Activated CD8-positive, alpha-beta T cell treated with anti-CD3 and anti-CD28 coated beads for 36 hours (primary cell): ENCODE measurements around the gene DUSP16. TPM values are rescaled to one million over a fixed set of nuclear protein-coding genes. Genes with fewer than 3 reads are reported as not detected.

Source experiments
- ATAC-seq: fragments of 200-7000 bp; cut with Tn5 transposase; one replicate; pipeline ENCODE4 v1.10.0; 2021; ENCODE audit warnings: mild to moderate bottlenecking, moderate library complexity
- CTCF ChIA-PET: fragments of 350-600 bp; sonication (Branson Sonifier 250); formaldehyde crosslinking; loops from one replicate; lab custom pipeline; 2021; ENCODE audit warnings: antibody characterized with exemption; lab: Charles Lee
- POLR2A ChIA-PET: fragments of 350-600 bp; sonication (Branson Sonifier 250); formaldehyde crosslinking; loops from one replicate; lab custom pipeline; 2021; ENCODE audit warnings: antibody characterized with exemption; lab: Charles Lee
- DNase-seq: peaks from one replicate; pipeline ENCODE4 v3.0.0-alpha.2; 2020
- H3K27ac Mint-ChIP-seq: one replicate; pipeline ENCODE4 v1.8.0; 2021; ENCODE audit warnings: mild to moderate bottlenecking, mixed read lengths
- H3K27me3 Mint-ChIP-seq: one replicate; pipeline ENCODE4 v1.8.0; 2021; ENCODE audit warnings: mixed read lengths
- H3K36me3 Mint-ChIP-seq: one replicate; pipeline ENCODE4 v1.8.0; 2021; ENCODE audit warnings: low read depth, mixed read lengths
- H3K4me1 Mint-ChIP-seq: one replicate; pipeline ENCODE4 v1.8.0; 2021; ENCODE audit warnings: low read depth, mixed read lengths
- H3K4me3 Mint-ChIP-seq: one replicate; pipeline ENCODE4 v1.8.0; 2021; ENCODE audit warnings: mild to moderate bottlenecking, moderate library complexity, mixed read lengths
- H3K9me3 Mint-ChIP-seq: one replicate; pipeline ENCODE4 v1.8.0; 2021; ENCODE audit warnings: mixed read lengths
- intact Hi-C: fragments of 100-400 bp; cut with micrococcal nuclease; formaldehyde crosslinking; loops from one replicate; pipeline ENCODE4 v1.10.0; 2022
- total RNA-seq, 2 experiments: library from RNA; stranded (reverse); gene quantifications; one replicate each; pipeline ENCODE4 v1.2.3, GENCODE V29; 2021
- TF ChIP-seq, protein P1 (sequence below): fragments of 200-600 bp; IDR thresholded peaks from one replicate; pipeline ENCODE4 v1.8.0; 2022; ENCODE audit warnings: antibody characterized with exemption, mild to moderate bottlenecking

DUSP16 gene
- total RNA-seq, 2 experiments from 2014 or later, result 28.2 to 30.2 TPM

DNA sequence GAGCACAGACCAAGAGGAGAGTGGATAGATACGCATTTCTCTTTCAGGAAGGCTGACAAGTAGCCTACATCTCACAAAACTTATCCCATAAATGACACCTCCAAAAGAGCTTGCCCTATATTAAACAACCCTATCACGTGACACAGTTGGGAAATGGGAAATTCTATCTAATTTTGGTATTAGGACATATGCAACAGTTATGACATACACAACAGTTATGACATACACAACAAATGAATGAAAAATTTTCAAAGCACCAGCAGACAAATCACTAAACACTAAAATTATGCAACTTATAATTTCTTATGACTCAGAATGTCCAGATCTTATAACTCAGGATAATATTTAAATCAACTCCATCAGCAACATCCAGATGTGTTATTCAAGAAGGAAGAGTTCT is 54.1 kb downstream of the DUSP16 start:
- Mint-ChIP-seq H3K27me3 (no peaks in the 10 kb centered on the region), H3K4me3 (no peak overlapping the region), H3K36me3 (peaks cover 22% of the 10 kb centered on the region), H3K9me3 (no peaks in the 10 kb centered on the region), H3K27ac (peak overlapping the region; percentile 2), H3K4me1 (peaks cover 55% of the 10 kb centered on the region)
- ChIA-PET POLR2A (no interaction called here), CTCF (interaction anchor here (1.2 kb wide), 1 partner anchor 20 kb away, joined by 3 read pairs; no protein-coding TSS in a partner anchor)
- intact Hi-C loops, result loop anchor here (5.0 kb wide), 1 partner anchor 54 kb away; the partner anchor contains the start of gene DUSP16
- no peak for DNase-seq
- ATAC-seq, result no peak
- TF ChIP-seq, protein P1, sequence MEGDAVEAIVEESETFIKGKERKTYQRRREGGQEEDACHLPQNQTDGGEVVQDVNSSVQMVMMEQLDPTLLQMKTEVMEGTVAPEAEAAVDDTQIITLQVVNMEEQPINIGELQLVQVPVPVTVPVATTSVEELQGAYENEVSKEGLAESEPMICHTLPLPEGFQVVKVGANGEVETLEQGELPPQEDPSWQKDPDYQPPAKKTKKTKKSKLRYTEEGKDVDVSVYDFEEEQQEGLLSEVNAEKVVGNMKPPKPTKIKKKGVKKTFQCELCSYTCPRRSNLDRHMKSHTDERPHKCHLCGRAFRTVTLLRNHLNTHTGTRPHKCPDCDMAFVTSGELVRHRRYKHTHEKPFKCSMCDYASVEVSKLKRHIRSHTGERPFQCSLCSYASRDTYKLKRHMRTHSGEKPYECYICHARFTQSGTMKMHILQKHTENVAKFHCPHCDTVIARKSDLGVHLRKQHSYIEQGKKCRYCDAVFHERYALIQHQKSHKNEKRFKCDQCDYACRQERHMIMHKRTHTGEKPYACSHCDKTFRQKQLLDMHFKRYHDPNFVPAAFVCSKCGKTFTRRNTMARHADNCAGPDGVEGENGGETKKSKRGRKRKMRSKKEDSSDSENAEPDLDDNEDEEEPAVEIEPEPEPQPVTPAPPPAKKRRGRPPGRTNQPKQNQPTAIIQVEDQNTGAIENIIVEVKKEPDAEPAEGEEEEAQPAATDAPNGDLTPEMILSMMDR, result no peak

DNA sequence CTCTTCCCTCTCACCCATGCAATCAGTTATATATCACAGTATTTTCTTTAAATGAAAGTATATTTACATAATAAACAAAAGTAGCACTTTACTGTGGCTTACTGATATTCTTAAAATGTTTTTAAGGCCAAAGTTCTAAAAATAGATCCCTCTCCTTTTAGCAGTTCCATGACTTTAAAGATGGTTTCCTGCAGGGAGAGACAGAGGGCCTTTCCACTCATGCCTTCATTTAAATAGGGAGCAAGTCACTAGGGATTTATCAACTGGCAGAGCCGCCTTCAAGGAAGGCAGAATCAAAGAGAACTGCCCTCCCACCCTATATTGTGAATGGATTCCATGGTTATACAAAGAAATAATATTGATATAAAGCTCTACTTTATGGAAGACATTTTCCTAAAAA is 55.5 kb downstream of the DUSP16 start:
- POLR2A ChIA-PET, result interaction anchor here (0.8 to 1.0 kb wide), 3 partner anchors 15 to 45 kb away, joined by 3 read pairs; no protein-coding TSS in a partner anchor
- Mint-ChIP-seq H3K36me3 (peaks cover 28% of the 10 kb centered on the region), H3K27me3 (no peaks in the 10 kb centered on the region), H3K9me3 (no peaks in the 10 kb centered on the region), H3K4me3 (no peak overlapping the region), H3K27ac (peak overlapping the region; percentile 96), H3K4me1 (peaks cover 66% of the 10 kb centered on the region)
- intact Hi-C loops, result loop anchor here (5.0 kb wide), 1 partner anchor 55 kb away; the partner anchor contains the start of gene DUSP16
- TF ChIP-seq, protein P1, result no peak
- CTCF ChIA-PET, result interaction anchor here (2.0 to 5.1 kb wide), 2 partner anchors 16 to 130 kb away, joined by 8 to 22 read pairs; no protein-coding TSS in a partner anchor
- ATAC-seq (no peak), DNase-seq (no peak)

DNA sequence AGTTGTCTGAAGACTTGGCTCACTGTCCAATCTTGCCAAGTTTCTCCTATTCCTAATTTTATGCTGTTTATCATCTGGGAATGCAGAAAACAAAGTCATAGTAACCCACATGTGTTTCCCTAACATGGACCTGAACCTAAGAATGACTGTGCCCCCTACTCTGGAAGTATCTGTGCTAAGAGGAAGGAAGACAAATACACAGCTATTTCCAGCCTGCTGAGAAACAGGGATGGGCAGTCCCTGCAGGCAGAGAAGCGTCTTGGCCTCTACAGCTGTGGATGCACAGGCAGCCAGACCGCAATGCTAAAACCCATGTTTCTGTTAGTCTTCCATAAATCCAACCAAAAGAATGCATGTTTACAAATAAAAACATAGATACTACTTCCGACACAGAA is 56.2 kb downstream of the DUSP16 start:
- ATAC-seq (no peak), DNase-seq (no peak)
- TF ChIP-seq, protein P1, result no peak
- ChIA-PET CTCF (interaction anchor here (1.5 to 5.1 kb wide), 6 partner anchors 17 to 149 kb away, joined by 3 to 22 read pairs (median 7); no protein-coding TSS in a partner anchor), POLR2A (interaction anchor here (0.8 to 3.7 kb wide), 6 partner anchors 16 to 62 kb away, joined by 3 to 14 read pairs (median 4); partner anchors contain the start of gene DUSP16)
- Mint-ChIP-seq H3K36me3 (peaks cover 28% of the 10 kb centered on the region), H3K4me3 (peak overlapping the region; percentile 34), H3K4me1 (peaks cover 68% of the 10 kb centered on the region), H3K27ac (peak overlapping the region; percentile 96), H3K9me3 (no peaks in the 10 kb centered on the region), H3K27me3 (no peaks in the 10 kb centered on the region)
- intact Hi-C loops, result loop anchor here (5.0 kb wide), 1 partner anchor 56 kb away; the partner anchor contains the start of gene DUSP16

DNA sequence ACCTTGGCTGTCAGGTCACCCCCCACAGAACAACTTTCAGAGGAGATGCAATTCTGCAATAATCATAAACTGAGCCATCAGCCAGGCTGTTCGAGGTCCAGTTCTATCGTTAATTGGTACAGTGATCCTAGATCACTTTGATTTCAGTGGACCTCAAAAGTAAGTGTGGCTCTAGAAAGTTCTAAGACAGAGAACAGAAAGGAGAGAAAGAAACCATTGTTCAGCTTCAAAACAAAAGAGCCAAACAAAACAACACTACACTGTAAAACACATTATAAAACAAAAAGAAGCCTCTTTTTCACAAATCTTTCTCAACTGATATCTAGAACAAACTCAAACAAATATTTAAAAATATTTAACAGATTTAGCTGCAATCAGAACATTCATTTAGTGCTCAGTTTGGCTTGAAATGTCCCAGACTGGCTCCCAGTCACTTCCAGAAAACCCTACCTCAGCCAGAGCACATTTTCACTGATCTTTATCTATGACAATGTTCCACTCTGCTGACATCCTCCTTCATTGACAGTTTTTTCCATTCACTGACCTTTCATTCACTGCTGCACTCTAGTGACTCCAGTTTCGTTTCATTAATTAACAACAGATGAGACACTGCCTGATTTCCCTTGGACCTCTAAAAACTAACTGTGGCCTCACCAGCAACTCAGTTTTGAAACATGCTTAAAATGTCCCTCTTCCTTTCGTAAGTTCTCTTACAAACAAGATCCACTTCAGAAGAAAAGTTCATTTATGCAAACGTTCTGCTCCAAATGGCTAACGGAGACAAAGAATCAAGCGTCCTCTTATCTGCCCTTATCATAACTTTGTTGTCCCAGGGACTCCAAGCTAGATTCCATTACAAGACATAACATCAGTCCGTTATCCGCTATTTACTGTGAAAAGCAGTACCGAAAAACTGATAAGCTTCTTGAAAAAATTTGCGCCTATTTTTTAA is 56.8 kb downstream of the DUSP16 start:
- TF ChIP-seq, protein P1, result no peak
- ATAC-seq (peak; percentile 88), DNase-seq (peak; percentile 54)
- peaks cover 28% of the 10 kb centered on the region for H3K36me3 Mint-ChIP-seq
- peak overlapping the region; percentile 42 for H3K4me3 Mint-ChIP-seq
- peak overlapping the region; percentile 96 for H3K27ac Mint-ChIP-seq
- no peaks in the 10 kb centered on the region for H3K9me3 Mint-ChIP-seq
- POLR2A ChIA-PET, result interaction anchor here (0.8 to 3.7 kb wide), 11 partner anchors 17 to 209 kb away, joined by 3 to 14 read pairs (median 4); partner anchors contain the start of genes CREBL2 and DUSP16
- intact Hi-C loops, result loop anchor here (5.0 kb wide), 1 partner anchor 56 kb away; the partner anchor contains the start of gene DUSP16
- H3K4me1 Mint-ChIP-seq, result peaks cover 75% of the 10 kb centered on the region
- CTCF ChIA-PET, result interaction anchor here (0.8 to 5.1 kb wide), 11 partner anchors 11 to 150 kb away, joined by 3 to 22 read pairs (median 4); no protein-coding TSS in a partner anchor
- H3K27me3 Mint-ChIP-seq, result no peaks in the 10 kb centered on the region
